Mesodermal cell (in vitro differentiated cells): ENCODE results near the gene TSPAN5.

Experiments used
- H3K27ac ChIP-seq: 2 replicates; pipeline ENCODE4 v1.7.0; 2013; ENCODE audit warnings: mild to moderate bottlenecking, low read depth, low read length, moderate library complexity; ENCODE audit not compliant: severe bottlenecking
- H3K36me3 ChIP-seq: 2 replicates; pipeline ENCODE4 v1.7.1; 2013; ENCODE audit warnings: mild to moderate bottlenecking, low read length, moderate library complexity; ENCODE audit not compliant: control insufficient read depth, insufficient read depth
- H3K4me1 ChIP-seq: one replicate; pipeline ENCODE4 v1.7.1; 2013; ENCODE audit warnings: mild to moderate bottlenecking, low read length; ENCODE audit not compliant: insufficient read depth, control insufficient read depth, poor library complexity, severe bottlenecking
- H3K4me3 ChIP-seq: 2 replicates; pipeline ENCODE4 v1.7.0; 2013; ENCODE audit warnings: low read length, control low read depth, mild to moderate bottlenecking; ENCODE audit not compliant: insufficient read depth, poor library complexity, severe bottlenecking; ENCODE audit errors: extremely low read depth
- H3K9me3 ChIP-seq: 2 replicates; pipeline ENCODE4 v1.7.1; 2013; ENCODE audit warnings: mild to moderate bottlenecking, low read length, moderate library complexity; ENCODE audit not compliant: control insufficient read depth
- WGBS, 2 experiments: methylation state at CpG; one replicate each; pipeline ENCODE4 v1.1.5; 2013; ENCODE audit warnings: missing lambda C conversion rate in 2 of 2; ENCODE audit not compliant: insufficient coverage in 2 of 2; 5-methylcytosine and 5-hydroxymethylcytosine counted together

TSPAN5 gene

GRCh38 chr4:98423009-98423408 lies 235.4 kb downstream of the TSPAN5 start:
- peaks cover 43% of the 10 kb centered on the region for H3K36me3 ChIP-seq
- H3K9me3 ChIP-seq, result no peaks in the 10 kb centered on the region
- H3K4me1 ChIP-seq, result no peaks in the 10 kb centered on the region
- WGBS, 2 experiments, result 93 to 96% methylated on average over 3 to 4 of the region's 4 CpGs
- H3K27ac ChIP-seq, result no peak overlapping the region
- H3K4me3 ChIP-seq, result no peak overlapping the region

GRCh38 chr4:98421111-98421510 lies 237.3 kb downstream of the TSPAN5 start:
- no peaks in the 10 kb centered on the region for H3K4me1 ChIP-seq
- 88 to 97% methylated on average over 4 of the region's 5 CpGs for whole genome bisulfite sequencing, 2 experiments
- H3K4me3 ChIP-seq, result no peak overlapping the region
- H3K36me3 ChIP-seq, result peaks cover 52% of the 10 kb centered on the region
- H3K9me3 ChIP-seq, result no peaks in the 10 kb centered on the region
- H3K27ac ChIP-seq, result no peak overlapping the region
